Heart right ventricle (tissue), 16 donors: ENCODE data around the gene COX6A2. TPM values are rescaled to one million over a fixed set of nuclear protein-coding genes. Genes with fewer than 3 reads are reported as not detected.

ENCODE experiments used
- ATAC-seq, 8 donors: fragments of 200-7000 bp; cut with Tn5 transposase; one replicate each; pipeline ENCODE4 v1.9.1; 2020; ENCODE audit warnings: mild to moderate bottlenecking in 8 of 8, moderate library complexity in 8 of 8, moderate number of reproducible peaks in 1 of 8
- DNase-seq, 2 donors: peaks; one replicate each; pipeline ENCODE4 v3.0.0-alpha.2; 2020
- H3K27ac ChIP-seq, 10 donors: fragments of 200-600 bp; sonication (generic) in 2 of 10; one replicate each; pipeline versions ENCODE4 v1.5.0 to v1.8.0; 2020 to 2022; ENCODE audit warnings: mild to moderate bottlenecking in 3 of 10
- H3K27me3 ChIP-seq, 7 donors: fragments of 200-600 bp; one replicate each; pipeline ENCODE4 v1.8.0; 2021 to 2022; ENCODE audit warnings: mild to moderate bottlenecking in 2 of 7
- H3K36me3 ChIP-seq, 9 donors: fragments of 200-600 bp; sonication (generic) in 1 of 9; one replicate each; pipeline versions ENCODE4 v1.5.0 to v1.8.0; 2020 to 2022; ENCODE audit warnings: mild to moderate bottlenecking in 2 of 9
- H3K4me1 ChIP-seq, 9 donors: fragments of 200-600 bp; sonication (generic) in 1 of 9; one replicate each; pipeline versions ENCODE4 v1.5.0 to v1.8.0; 2020 to 2022; ENCODE audit warnings: mild to moderate bottlenecking in 4 of 9
- H3K4me3 ChIP-seq, 10 donors: fragments of 200-600 bp; sonication (generic) in 2 of 10; one replicate each; pipeline versions ENCODE4 v1.5.0 to v1.8.0; 2020 to 2022; ENCODE audit warnings: mild to moderate bottlenecking in 7 of 10, moderate library complexity in 2 of 10
- H3K9me3 ChIP-seq, 11 donors: fragments of 200-600 bp in 10 of 11; sonication (generic) in 2 of 11; one replicate each; pipeline versions ENCODE4 v1.5.0 to v1.8.0; 2013 to 2022; ENCODE audit warnings: mild to moderate bottlenecking in 2 of 11, control low read depth in 1 of 11, moderate library complexity in 1 of 11
- WGBS, 2 donors: extraction: QIAGEN DNeasy Blood & Tissue Kit; methylation state at CpG; one replicate each; pipeline ENCODE4 v1.1.7; 2013; ENCODE audit warnings: inconsistent platforms in 1 of 2; 5-methylcytosine and 5-hydroxymethylcytosine counted together
- intact Hi-C, 10 donors: fragments of 100-400 bp; cut with DNase I; formaldehyde crosslinking; loops; one replicate each; pipeline versions ENCODE4 v1.11.1 to v1.14.2; 2022
- polyA plus RNA-seq, 2 donors: library from polyadenylated mRNA; stranded (reverse); fragments of 200-250 nt; gene quantifications; one replicate each; pipeline ENCODE4 v1.2.3, GENCODE V29; 2013
- total RNA-seq, 10 donors: library from RNA; stranded (reverse); fragmentation: NEBNext Ultra II Directional in 3 of 10; extraction: Animal tissue kit (Norgen Biotek cat#: 25700) in 3 of 10; gene quantifications; one replicate each; pipeline versions ENCODE4 v1.2.1 to v1.2.4, GENCODE V29; 2021 to 2023
- TF ChIP-seq, protein P1 (sequence below), 9 donors: fragments of 200-600 bp; sonication (generic) in 2 of 9; IDR thresholded peaks; one replicate each; pipeline versions ENCODE4 v1.5.0 to v1.8.0; 2021 to 2022; ENCODE audit warnings: antibody characterized with exemption in 9 of 9, mild to moderate bottlenecking in 5 of 9, moderate library complexity in 1 of 9
- donor health status: Arrhythmogenic right ventricular cardiomyopathy.
- donor health status: ischemic (EF 13 %, LVEDD 7.1; RV severe dilation, severe dysfunction).
- donor health status: healthy with polysubstance abuse.
- donor health status: DM: no; HTN: yes; CAD: no.
- donor health status: DM: no; HTN: no; CAD: no.
- donor health status: ischemic (EF 25% LVEDD 6.9; RV normal size, moderate dysfunction).
- donor health status: ischemic (EF 25% LVEDD 5.7; RV mildly dilated, moderate dysfunction).
- donor health status: healthy.
- donor health status: DM: yes; HTN: yes; CAD: no.
- donor health status: Ischemic cardiomyopathy.
- donor health status: ischemic (EF 35%, LVEDD 5.7; RV mildly dilated, moderate dysfunction).
- donor health status: nonischemic (EF 11% LVEDD 7.7; RV severe dilation, severe dysfunction).
- donor health status: DM: yes; HTN: yes; CAD: no.
- donor health status: PGD.
- donor health status: ischemic (EF 29% LVEDD 5.4; RV normal size, mild dysfunction).
- donor health status: nonischemic (EF 23%, LVEDD 6.1; RV moderate dilation, normal function).

The COX6A2 gene
- total and polyA plus RNA-seq, 12 donors: 615 to 9,450 (median 1,411) TPM

DNA sequence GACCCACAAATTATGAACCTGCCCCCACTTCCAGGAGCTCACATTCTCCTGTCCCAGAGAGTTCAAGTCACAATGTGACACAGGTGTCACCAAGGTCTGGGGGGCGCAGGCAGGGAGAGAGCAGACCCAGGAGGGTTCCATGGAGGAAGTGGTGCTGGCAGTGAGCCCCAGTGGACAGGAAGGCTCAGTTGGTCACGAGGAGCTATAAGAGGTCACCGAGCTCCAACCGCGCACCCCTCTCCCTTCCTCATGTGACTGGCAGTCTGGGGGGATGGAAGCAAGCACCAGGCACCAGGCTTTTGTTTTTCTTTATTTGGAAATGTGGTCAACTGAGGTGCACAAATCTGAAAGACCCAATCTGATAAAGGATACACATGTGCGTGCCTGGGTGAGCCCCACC is 32.5 kb downstream of the COX6A2 start:
- no peak overlapping the region for H3K27ac ChIP-seq
- intact Hi-C loops: no loop called here
- H3K4me3 ChIP-seq: no peak overlapping the region
- ATAC-seq (peak in 3 of 8 donors; percentile 51 to 64 (median 58)), DNase-seq (peak in 1 of 2 donors; percentile 23)
- TF ChIP-seq, protein P1, sequence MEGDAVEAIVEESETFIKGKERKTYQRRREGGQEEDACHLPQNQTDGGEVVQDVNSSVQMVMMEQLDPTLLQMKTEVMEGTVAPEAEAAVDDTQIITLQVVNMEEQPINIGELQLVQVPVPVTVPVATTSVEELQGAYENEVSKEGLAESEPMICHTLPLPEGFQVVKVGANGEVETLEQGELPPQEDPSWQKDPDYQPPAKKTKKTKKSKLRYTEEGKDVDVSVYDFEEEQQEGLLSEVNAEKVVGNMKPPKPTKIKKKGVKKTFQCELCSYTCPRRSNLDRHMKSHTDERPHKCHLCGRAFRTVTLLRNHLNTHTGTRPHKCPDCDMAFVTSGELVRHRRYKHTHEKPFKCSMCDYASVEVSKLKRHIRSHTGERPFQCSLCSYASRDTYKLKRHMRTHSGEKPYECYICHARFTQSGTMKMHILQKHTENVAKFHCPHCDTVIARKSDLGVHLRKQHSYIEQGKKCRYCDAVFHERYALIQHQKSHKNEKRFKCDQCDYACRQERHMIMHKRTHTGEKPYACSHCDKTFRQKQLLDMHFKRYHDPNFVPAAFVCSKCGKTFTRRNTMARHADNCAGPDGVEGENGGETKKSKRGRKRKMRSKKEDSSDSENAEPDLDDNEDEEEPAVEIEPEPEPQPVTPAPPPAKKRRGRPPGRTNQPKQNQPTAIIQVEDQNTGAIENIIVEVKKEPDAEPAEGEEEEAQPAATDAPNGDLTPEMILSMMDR (IDR thresholded peaks at IDR 0.05): no peak
- H3K27me3 ChIP-seq: peaks cover 0 to 21% (median 5%) of the 10 kb centered on the region in 7 donors
- H3K36me3 ChIP-seq: no peaks in the 10 kb centered on the region
- peaks cover 0 to 26% (median 0%) of the 10 kb centered on the region in 9 donors for H3K4me1 ChIP-seq
- 61 to 64% methylated on average over 6 of the region's 6 CpGs for WGBS, 2 donors
- H3K9me3 ChIP-seq: peaks cover 0 to 10% (median 0%) of the 10 kb centered on the region in 11 donors

DNA sequence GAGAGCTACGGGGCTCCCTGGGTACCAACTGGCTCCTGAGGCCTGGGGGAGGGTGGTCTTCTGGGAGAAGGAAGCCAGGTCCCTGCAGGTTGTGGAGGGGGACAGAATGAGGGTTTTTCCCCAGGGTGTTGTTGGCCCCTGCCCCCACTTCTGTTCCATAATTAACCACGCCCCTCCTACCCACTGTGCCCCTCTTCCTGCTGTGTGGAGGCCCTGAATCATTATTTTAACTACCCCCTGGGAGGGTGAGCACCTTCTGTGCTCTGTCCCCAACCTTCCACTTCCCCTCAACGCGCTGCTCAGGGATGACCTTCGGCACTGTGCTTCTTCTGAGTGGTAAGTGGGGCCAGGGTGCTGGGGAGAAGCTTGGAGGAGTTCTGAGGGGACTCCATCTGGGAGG is 35.1 kb downstream of the COX6A2 start, which contains the start of gene ITGAD:
TSS of gene ITGAD (plus strand) at position 280 of the 400 bp plus-strand sequence. CDS start at position 306, 26 bp downstream.
- ATAC-seq (no peak), DNase-seq (no peak)
- Histone ChIP-seq H3K36me3 (no peaks in the 10 kb centered on the region), H3K4me3 (no peak within 1 kb of the TSS), H3K27ac (no peak within 1 kb of the TSS), H3K4me1 (peaks cover 0 to 18% (median 0%) of the 10 kb centered on the region in 9 donors), H3K9me3 (no peaks in the 10 kb centered on the region), H3K27me3 (peaks cover 0 to 43% (median 14%) of the 10 kb centered on the region in 7 donors)
- 57 to 76% methylated on average over 5 of the region's 5 CpGs for WGBS, 2 donors
- intact Hi-C loops: no loop called here
- TF ChIP-seq, protein P1 (IDR thresholded peaks at IDR 0.05): no peak

DNA sequence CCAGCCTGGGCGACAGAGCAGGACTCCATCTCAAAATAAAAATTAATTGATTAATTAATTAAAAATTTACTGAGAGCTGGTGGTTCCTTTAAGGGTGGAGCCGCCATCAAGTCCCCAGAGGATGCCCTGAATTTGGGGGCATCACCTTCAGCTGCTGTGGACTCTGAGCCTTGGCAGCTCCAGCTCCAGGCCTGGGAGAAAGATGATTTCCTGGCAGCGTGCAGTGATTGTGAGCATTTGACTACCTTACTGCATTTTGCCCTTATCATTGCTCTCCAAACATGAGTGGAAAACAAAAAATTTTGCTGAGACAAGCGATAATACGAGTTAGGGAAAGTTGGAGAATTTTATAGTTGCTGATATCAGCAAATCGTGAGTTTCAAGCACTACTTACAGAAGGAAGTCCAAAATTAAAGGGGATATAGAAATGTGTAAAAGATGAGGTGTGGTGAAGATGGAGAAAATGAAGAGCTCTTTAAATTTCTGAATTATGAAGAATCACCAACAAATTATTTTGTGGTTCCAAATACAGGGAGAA is 37.6 kb downstream of the COX6A2 start:
- Histone ChIP-seq H3K4me3 (no peak overlapping the region), H3K9me3 (no peaks in the 10 kb centered on the region), H3K27me3 (peaks cover 0 to 30% (median 17%) of the 10 kb centered on the region in 7 donors), H3K27ac (no peak overlapping the region), H3K4me1 (peaks cover 0 to 15% (median 0%) of the 10 kb centered on the region in 9 donors), H3K36me3 (no peaks in the 10 kb centered on the region)
- TF ChIP-seq, protein P1 (IDR thresholded peaks at IDR 0.05): no peak
- ATAC-seq: no peak
- WGBS, 2 donors: 59 to 60% methylated on average over 6 of the region's 6 CpGs
- intact Hi-C loops: no loop called here
- no peak for DNase-seq

DNA sequence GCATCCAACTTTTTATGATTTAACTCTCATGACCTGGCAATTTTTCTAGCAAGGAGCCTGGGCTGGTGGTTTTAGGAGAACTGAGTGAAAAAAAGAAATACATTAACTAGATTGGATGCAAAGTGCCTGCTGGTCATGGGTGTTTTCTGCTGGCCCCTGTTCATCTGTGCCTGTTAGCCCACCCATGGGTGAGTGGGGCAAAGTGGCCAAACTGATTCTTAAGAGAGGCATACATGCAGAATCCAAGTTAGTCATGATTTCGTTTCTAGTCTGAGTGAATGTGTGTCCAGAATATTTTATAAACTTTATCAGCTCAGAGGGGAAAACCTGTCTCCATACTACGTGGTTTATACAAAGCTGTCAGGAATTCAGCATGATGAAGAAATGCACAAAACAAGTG is 39.6 kb downstream of the COX6A2 start:
- DNase-seq: no peak
- no peaks in the 10 kb centered on the region for H3K36me3 ChIP-seq
- 54 to 69% methylated on average over 2 of the region's 2 CpGs for WGBS, 2 donors
- TF ChIP-seq, protein P1 (IDR thresholded peaks at IDR 0.05): no peak
- H3K9me3 ChIP-seq: no peaks in the 10 kb centered on the region
- H3K4me3 ChIP-seq: no peak overlapping the region
- peaks cover 0 to 15% (median 0%) of the 10 kb centered on the region in 9 donors for H3K4me1 ChIP-seq
- peaks cover 0 to 42% (median 17%) of the 10 kb centered on the region in 7 donors for H3K27me3 ChIP-seq
- ATAC-seq: no peak
- no peak overlapping the region for H3K27ac ChIP-seq
- intact Hi-C loops: no loop called here
